ENCODE results near the gene SKI.

- TF ChIP-seq CTCF (IDR thresholded peaks at IDR 0.05; ENCODE audit: poor library complexity) (no peak), EZH2 (IDR thresholded peaks at IDR 0.05; ENCODE audit: borderline replicate concordance) (no peak)
These were observed 29.1 kb downstream of the SKI start for GRCh38 chr1:2257245-2257627.
